Uterus (tissue), 4 donors: Measurements from ENCODE around the gene NPW. TPM values are rescaled to one million over a fixed set of nuclear protein-coding genes. Genes with fewer than 3 reads are reported as not detected.

Experiments
- DNase-seq, 2 donors: peaks; one replicate each; pipeline ENCODE4 v3.0.0-alpha.2; 2019 to 2020
- H3K27ac ChIP-seq, 2 donors: fragments of 200-600 bp; sonication (generic); 1 replicate in 1 of 2; 2 replicates in 1 of 2; pipeline ENCODE4 v1.5.1; 2016 to 2018
- H3K27me3 ChIP-seq, 2 donors: fragments of 200-600 bp; sonication (generic); one replicate each; pipeline ENCODE4 v1.5.1; 2018 to 2019; ENCODE audit warnings: control low read depth in 1 of 2
- H3K36me3 ChIP-seq, 2 donors: fragments of 200-600 bp; sonication (generic); one replicate each; pipeline ENCODE4 v1.5.1; 2019; ENCODE audit warnings: control low read depth in 1 of 2
- H3K4me1 ChIP-seq, 2 donors: fragments of 200-600 bp; sonication (generic); one replicate each; pipeline ENCODE4 v1.5.1; 2018 to 2019; ENCODE audit warnings: control low read depth in 1 of 2
- H3K4me3 ChIP-seq, 2 donors: fragments of 200-600 bp; sonication (generic); 1 replicate in 1 of 2; 2 replicates in 1 of 2; pipeline ENCODE4 v1.5.1; 2018 to 2019; ENCODE audit warnings: mild to moderate bottlenecking in 1 of 2
- H3K9me3 ChIP-seq, 2 donors: fragments of 200-600 bp; sonication (generic); one replicate each; pipeline ENCODE4 v1.5.1; 2019; ENCODE audit warnings: control low read depth in 1 of 2
- POLR2A ChIP-seq, 2 donors: fragments of 450-650 bp; IDR thresholded peaks; one replicate each; pipeline ENCODE4 v1.6.1; 2016; ENCODE audit warnings: antibody characterized with exemption in 2 of 2, mild to moderate bottlenecking in 1 of 2, moderate library complexity in 1 of 2
- intact Hi-C: fragments of 100-400 bp; cut with DNase I; formaldehyde crosslinking; loops from one replicate; pipeline ENCODE4 v1.15.1; 2023; ENCODE audit warnings: low total_unique reads
- total RNA-seq, 4 donors: library from RNA; depleted of rRNA in 3 of 4; stranded (reverse); fragments of >200 nt in 3 of 4; gene quantifications; one replicate each; pipeline versions ENCODE4 v1.1.0 to v1.2.4, GENCODE V29; 2014 to 2023
- TF ChIP-seq, protein P1 (sequence below), 4 experiments: fragments of 200-600 bp in 2 of 4; fragments of 450-650 bp in 2 of 4; sonication (generic) in 2 of 4; IDR thresholded peaks; one replicate each; pipeline ENCODE4 v1.5.1; 2016 to 2019; ENCODE audit warnings: antibody characterized with exemption in 4 of 4, mild to moderate bottlenecking in 2 of 4, moderate library complexity in 1 of 4
- donor health status: DM: yes; HTN: yes; CAD: no.

Gene NPW
- total RNA-seq, 4 donors from 2014 or later = 1.5 TPM; not detected in 3

DNA sequence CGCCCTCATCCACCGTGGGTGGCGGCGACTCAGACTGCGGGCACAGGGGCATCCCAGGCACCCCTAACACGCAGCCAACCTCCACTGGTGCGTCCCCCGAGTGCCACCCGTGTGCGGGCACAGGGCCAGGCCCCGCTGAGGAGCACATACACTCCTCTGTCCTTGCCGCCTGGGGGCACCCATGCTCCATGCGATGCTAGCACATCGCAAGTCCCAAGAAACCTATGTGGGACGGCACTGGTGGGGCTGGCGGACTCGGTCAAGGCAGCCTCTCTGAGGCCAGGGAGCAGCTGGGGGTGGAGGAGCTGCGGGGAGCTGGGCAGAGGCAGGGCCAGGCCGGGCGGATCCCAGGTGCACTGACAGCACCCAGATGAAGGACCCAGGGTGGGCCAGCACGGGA is 13.9 kb upstream of the NPW start:
- H3K4me3 ChIP-seq = no peak overlapping the region
- no peaks in the 10 kb centered on the region for H3K27me3 ChIP-seq
- H3K4me1 ChIP-seq = peaks cover 0 to 30% of the 10 kb centered on the region in 2 donors
- intact Hi-C loops = no loop called here
- TF ChIP-seq, protein P1, sequence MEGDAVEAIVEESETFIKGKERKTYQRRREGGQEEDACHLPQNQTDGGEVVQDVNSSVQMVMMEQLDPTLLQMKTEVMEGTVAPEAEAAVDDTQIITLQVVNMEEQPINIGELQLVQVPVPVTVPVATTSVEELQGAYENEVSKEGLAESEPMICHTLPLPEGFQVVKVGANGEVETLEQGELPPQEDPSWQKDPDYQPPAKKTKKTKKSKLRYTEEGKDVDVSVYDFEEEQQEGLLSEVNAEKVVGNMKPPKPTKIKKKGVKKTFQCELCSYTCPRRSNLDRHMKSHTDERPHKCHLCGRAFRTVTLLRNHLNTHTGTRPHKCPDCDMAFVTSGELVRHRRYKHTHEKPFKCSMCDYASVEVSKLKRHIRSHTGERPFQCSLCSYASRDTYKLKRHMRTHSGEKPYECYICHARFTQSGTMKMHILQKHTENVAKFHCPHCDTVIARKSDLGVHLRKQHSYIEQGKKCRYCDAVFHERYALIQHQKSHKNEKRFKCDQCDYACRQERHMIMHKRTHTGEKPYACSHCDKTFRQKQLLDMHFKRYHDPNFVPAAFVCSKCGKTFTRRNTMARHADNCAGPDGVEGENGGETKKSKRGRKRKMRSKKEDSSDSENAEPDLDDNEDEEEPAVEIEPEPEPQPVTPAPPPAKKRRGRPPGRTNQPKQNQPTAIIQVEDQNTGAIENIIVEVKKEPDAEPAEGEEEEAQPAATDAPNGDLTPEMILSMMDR (IDR thresholded peaks at IDR 0.05) = no peak
- no peak for TF ChIP-seq POLR2A (IDR thresholded peaks at IDR 0.05)
- H3K36me3 ChIP-seq = no peaks in the 10 kb centered on the region
- no peaks in the 10 kb centered on the region for H3K9me3 ChIP-seq
- H3K27ac ChIP-seq = no peak overlapping the region
- no peak for DNase-seq

DNA sequence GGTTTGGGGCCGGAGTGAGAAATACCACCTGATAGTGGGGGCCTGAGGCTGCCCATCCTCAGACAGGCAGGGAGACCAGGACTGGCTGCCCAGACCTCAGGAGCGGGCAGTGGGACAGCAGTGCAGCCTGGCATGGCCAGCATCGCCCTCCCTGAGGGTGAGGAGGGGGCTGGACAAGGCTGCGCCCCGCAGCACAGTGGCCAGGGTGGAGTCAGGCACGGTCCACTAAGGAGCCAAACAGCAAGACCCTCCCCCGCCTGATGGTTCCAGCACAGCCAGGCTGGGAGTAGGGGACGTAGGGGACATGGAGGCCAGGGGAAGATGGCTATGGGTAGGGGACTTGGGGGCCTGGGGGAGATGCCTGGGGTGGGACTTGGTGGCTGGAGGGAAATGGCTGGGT is 13.3 kb upstream of the NPW start:
- intact Hi-C loops = no loop called here
- Histone ChIP-seq H3K36me3 (no peaks in the 10 kb centered on the region), H3K27me3 (no peaks in the 10 kb centered on the region), H3K4me1 (peaks cover 0 to 30% of the 10 kb centered on the region in 2 donors), H3K27ac (no peak overlapping the region), H3K9me3 (no peaks in the 10 kb centered on the region), H3K4me3 (no peak overlapping the region)
- no peak for TF ChIP-seq POLR2A (IDR thresholded peaks at IDR 0.05)
- TF ChIP-seq, protein P1 (IDR thresholded peaks at IDR 0.05) = no peak
- no peak for DNase-seq

DNA sequence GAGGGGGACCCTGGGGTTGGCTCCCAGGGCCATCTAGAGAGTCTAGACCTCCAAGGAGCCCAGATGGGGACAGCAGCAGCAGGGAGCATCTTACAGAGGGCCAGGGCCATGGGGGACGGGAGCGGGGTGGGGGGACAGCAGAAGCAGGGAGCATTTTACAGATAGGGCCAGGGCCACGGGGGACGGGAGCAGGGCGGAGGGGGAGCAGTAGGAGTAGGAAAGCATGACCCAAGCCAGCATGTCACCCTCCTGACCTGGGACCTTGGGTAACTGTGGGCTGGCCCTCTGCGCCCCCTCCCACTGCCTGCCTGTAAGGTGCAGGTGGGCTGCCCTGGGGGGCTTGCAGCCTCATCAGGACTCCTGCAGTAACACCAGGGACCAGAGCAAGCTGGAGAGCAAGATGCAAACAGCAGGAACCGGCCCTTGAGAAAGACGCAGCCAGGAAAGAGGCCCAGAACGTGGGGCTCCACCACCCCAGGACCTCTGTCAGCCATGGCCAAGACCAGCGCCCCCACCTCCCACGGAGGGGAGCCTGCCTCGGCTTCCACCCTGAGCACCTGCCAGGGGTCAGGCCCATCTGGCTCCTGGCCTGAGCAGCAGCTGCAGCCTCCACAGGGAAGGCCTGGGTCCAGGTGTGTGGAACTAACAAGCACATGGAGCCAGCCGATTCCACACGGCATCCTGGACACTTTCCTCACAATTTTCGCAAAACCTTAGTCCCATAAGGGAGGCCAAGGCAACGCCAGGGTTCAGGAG is 12.3 kb upstream of the NPW start:
- Histone ChIP-seq H3K36me3 (no peaks in the 10 kb centered on the region), H3K4me1 (peaks cover 0 to 30% of the 10 kb centered on the region in 2 donors), H3K4me3 (no peak overlapping the region), H3K9me3 (no peaks in the 10 kb centered on the region), H3K27ac (no peak overlapping the region), H3K27me3 (no peaks in the 10 kb centered on the region)
- no peak for TF ChIP-seq POLR2A (IDR thresholded peaks at IDR 0.05)
- TF ChIP-seq, protein P1 (IDR thresholded peaks at IDR 0.05) = no peak
- no peak for DNase-seq
- intact Hi-C loops = no loop called here

DNA sequence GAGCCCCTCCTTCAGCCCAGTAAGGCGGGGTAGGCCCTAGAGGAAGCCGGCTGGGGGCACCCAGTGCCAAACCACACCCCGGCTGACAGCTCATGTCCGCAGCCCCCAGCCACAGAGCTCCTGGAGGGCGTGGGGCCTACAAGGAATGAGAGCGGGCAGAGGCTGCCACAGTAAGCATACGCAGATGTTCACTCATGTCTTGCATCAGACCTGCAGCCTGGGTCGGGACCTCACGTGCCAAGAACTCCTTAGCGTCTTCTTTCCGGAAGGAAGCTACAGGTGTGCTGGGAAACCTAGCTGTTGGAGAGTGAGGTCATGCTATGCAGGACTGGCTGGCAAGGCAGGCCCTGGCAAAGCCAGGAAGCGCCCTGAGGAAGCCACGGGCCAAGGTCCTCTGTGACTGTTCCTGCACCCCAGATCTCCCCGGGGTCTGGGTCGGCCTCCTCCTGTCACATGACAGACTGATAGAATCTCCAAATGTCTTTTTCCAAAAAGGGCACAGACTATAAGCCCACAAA is 11.5 kb upstream of the NPW start:
- Histone ChIP-seq H3K4me1 (peaks cover 0 to 30% of the 10 kb centered on the region in 2 donors), H3K4me3 (no peak overlapping the region), H3K36me3 (no peaks in the 10 kb centered on the region), H3K27me3 (no peaks in the 10 kb centered on the region), H3K9me3 (no peaks in the 10 kb centered on the region), H3K27ac (peak overlapping the region in 1 of 2 donors; percentile 69)
- no peak for DNase-seq
- intact Hi-C loops = no loop called here
- TF ChIP-seq, protein P1 (IDR thresholded peaks at IDR 0.05) = no peak
- no peak for TF ChIP-seq POLR2A (IDR thresholded peaks at IDR 0.05)

DNA sequence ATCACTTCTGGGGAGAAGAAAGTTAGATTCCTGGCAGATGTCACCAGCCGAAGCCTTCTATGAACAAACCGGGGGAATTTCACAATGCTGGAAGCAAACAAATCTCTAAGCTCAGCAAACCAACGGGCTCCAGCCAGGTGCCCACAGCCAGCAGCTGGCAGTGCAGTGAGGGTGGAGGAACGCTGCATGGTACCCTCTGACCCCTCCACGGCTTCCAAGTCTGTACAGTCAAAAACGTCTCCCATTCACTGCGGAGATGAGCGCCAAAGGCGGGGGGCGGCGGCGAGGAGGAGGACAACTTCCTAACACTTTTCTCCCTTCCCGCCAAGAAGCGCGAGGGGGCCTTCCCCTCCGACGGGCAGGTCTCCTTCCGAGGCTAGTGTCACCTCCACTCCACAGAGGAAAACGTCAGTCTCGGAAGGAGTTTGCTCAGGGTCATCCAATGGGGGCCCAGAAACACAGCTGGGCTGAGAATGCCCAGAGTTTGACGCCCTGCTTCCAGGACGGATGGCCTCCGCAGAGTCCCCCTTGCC is 10.9 kb upstream of the NPW start:
- peak overlapping the region; percentile 69 to 84 for H3K27ac ChIP-seq
- no peaks in the 10 kb centered on the region for H3K9me3 ChIP-seq
- H3K27me3 ChIP-seq = no peaks in the 10 kb centered on the region
- no peak for DNase-seq
- no peaks in the 10 kb centered on the region for H3K36me3 ChIP-seq
- peaks cover 0 to 30% of the 10 kb centered on the region in 2 donors for H3K4me1 ChIP-seq
- intact Hi-C loops = no loop called here
- no peak for TF ChIP-seq POLR2A (IDR thresholded peaks at IDR 0.05)
- TF ChIP-seq, protein P1 (IDR thresholded peaks at IDR 0.05) = no peak
- H3K4me3 ChIP-seq = peak overlapping the region; percentile 60 to 73
